Large intestine (tissue), 12 donors: ENCODE data around the gene SEMA4G. TPM values are rescaled to one million over a fixed set of nuclear protein-coding genes. Genes with fewer than 3 reads are reported as not detected.

Experiments
- DNase-seq, 2 donors: peaks; one replicate each; pipeline versions ENCODE4 v3.0.0 to v3.0.0-alpha.2; 2013
- H3K27ac ChIP-seq: one replicate; pipeline ENCODE4 v1.5.1; 2013; ENCODE audit warnings: low read length
- H3K27me3 ChIP-seq: 2 replicates; pipeline ENCODE4 v1.6.1; 2013; ENCODE audit warnings: low read length; ENCODE audit not compliant: control insufficient read depth, insufficient read depth
- H3K36me3 ChIP-seq: 2 replicates; pipeline ENCODE4 v1.6.1; 2013; ENCODE audit warnings: low read length; ENCODE audit not compliant: control insufficient read depth, insufficient read depth
- H3K4me1 ChIP-seq: one replicate; pipeline ENCODE4 v1.6.1; 2013; ENCODE audit warnings: low read length; ENCODE audit not compliant: control insufficient read depth, insufficient read depth
- H3K4me3 ChIP-seq: one replicate; pipeline ENCODE4 v1.5.1; 2013; ENCODE audit warnings: low read length
- H3K9me3 ChIP-seq: one replicate; pipeline ENCODE4 v1.6.1; 2013; ENCODE audit warnings: mild to moderate bottlenecking, low read depth, low read length, moderate library complexity; ENCODE audit not compliant: control insufficient read depth
- WGBS: methylation state at CpG from one replicate; pipeline ENCODE4 v1.1.5; 2013; ENCODE audit warnings: low lambda C conversion rate; ENCODE audit not compliant: insufficient coverage; 5-methylcytosine and 5-hydroxymethylcytosine counted together
- long read RNA-seq, 11 donors: transcript quantifications; one replicate each; lab custom pipeline, GENCODE V29; 2026
- polyA plus RNA-seq: library from polyadenylated mRNA; unstranded; fragments of 120-200 nt; gene quantifications from one replicate; pipeline ENCODE4 v1.2.1, GENCODE V29; 2013

SEMA4G gene, protein sequence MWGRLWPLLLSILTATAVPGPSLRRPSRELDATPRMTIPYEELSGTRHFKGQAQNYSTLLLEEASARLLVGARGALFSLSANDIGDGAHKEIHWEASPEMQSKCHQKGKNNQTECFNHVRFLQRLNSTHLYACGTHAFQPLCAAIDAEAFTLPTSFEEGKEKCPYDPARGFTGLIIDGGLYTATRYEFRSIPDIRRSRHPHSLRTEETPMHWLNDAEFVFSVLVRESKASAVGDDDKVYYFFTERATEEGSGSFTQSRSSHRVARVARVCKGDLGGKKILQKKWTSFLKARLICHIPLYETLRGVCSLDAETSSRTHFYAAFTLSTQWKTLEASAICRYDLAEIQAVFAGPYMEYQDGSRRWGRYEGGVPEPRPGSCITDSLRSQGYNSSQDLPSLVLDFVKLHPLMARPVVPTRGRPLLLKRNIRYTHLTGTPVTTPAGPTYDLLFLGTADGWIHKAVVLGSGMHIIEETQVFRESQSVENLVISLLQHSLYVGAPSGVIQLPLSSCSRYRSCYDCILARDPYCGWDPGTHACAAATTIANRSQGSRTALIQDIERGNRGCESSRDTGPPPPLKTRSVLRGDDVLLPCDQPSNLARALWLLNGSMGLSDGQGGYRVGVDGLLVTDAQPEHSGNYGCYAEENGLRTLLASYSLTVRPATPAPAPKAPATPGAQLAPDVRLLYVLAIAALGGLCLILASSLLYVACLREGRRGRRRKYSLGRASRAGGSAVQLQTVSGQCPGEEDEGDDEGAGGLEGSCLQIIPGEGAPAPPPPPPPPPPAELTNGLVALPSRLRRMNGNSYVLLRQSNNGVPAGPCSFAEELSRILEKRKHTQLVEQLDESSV
- polyA plus RNA-seq = 121 TPM
- long read RNA-seq, donor 1, full-length matches to known transcripts = 4 of 61 reads
- long read RNA-seq, donor 1, partial matches to known transcripts = 50 of 61 reads
- long read RNA-seq, donor 1, other reads (novel, unspliced or antisense) = 7 of 61 reads
- long read RNA-seq, donor 2, transcript SEMA4G-212 (2 exons, 1,171 nt) = major isoform, 5 of 22 reads
- long read RNA-seq, donor 2, partial matches to known transcripts = 14 of 22 reads
- long read RNA-seq, donor 2, other reads (novel, unspliced or antisense) = 0 of 22 reads
- long read RNA-seq, donor 3 = 0 reads
- long read RNA-seq, donor 4, partial matches to known transcripts = 11 of 13 reads
- long read RNA-seq, donor 4, other reads (novel, unspliced or antisense) = 0 of 13 reads
- long read RNA-seq, donor 5, transcript SEMA4G-212 (2 exons, 1,171 nt) = major isoform, 5 of 7 reads
- long read RNA-seq, donor 5, partial matches to known transcripts = 0 of 7 reads
- long read RNA-seq, donor 5, other reads (novel, unspliced or antisense) = 0 of 7 reads
- long read RNA-seq, donor 6, full-length matches to known transcripts = 16 of 35 reads
- long read RNA-seq, donor 6, partial matches to known transcripts = 19 of 35 reads
- long read RNA-seq, donor 6, other reads (novel, unspliced or antisense) = 0 of 35 reads
- long read RNA-seq, donor 7, partial matches to known transcripts = 12 of 14 reads
- long read RNA-seq, donor 7, other reads (novel, unspliced or antisense) = 0 of 14 reads
- long read RNA-seq, donor 8, transcript SEMA4G-212 (2 exons, 1,171 nt) = major isoform, 7 of 17 reads
- long read RNA-seq, donor 8, partial matches to known transcripts = 9 of 17 reads
- long read RNA-seq, donor 8, other reads (novel, unspliced or antisense) = 0 of 17 reads
- long read RNA-seq, donor 9, full-length matches to known transcripts = 11 of 162 reads
- long read RNA-seq, donor 9, partial matches to known transcripts = 102 of 162 reads
- long read RNA-seq, donor 9, other reads (novel, unspliced or antisense) = 49 of 162 reads
- long read RNA-seq, donor 10, transcript SEMA4G-212 (2 exons, 1,171 nt) = major isoform, 5 of 146 reads
- long read RNA-seq, donor 10, partial matches to known transcripts = 123 of 146 reads
- long read RNA-seq, donor 10, other reads (novel, unspliced or antisense) = 15 of 146 reads
- long read RNA-seq, donor 11, full-length matches to known transcripts = 4 of 4 reads
- long read RNA-seq, donor 11, partial matches to known transcripts = 0 of 4 reads
- long read RNA-seq, donor 11, other reads (novel, unspliced or antisense) = 0 of 4 reads

DNA sequence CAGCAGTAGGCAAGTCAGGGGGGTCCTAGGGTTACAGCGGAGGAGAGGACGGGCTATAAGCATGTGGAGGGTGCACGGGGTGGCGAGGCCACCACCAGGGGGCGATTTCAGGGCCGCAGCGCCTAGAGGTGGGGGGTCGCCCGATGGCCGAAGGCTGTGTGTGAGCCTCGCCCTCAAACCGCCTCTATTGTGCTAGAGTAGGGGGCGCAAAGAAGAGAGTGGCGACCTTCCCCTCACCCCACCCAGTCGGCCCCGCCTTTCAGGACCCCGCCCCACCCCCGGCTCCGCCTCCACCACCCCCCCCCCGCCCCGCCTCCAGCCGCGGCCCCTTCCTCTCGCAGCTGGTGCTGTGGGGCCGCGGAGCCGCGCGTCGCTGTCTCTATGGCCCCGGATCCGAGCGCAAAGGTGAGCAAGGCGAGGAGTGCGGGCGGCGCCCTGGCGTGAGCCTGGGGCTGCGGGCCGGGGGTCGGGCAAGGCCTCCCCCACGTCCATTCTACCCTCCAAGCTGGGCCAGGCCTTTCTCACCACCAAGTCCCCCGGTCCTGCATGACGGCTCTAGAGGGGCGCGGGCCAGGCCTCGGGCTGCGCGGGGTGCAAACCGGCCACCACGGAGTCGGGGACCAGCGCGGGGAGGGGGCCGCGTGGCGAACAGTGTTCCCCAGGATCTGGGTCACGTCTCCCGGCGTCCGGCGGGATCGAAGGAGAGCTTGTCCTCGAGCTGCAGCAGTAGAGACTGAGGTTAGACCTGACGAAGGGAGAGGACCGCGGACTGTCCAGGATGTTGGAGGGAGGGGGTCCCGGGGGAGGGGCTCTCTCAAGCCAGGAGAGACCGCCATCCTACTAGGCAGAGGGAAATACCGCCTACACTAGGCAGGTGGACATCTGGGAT, at the start of gene SEMA4G:
Gene SEMA4G (plus strand): TSS at position 318 of the 889 bp plus-strand sequence. CDS start 3,409 bp downstream, outside the sequence.
- no peaks in the 10 kb centered on the region for H3K27me3 ChIP-seq
- no CpG with 5 or more reads among the region's 70 CpGs for WGBS
- H3K27ac ChIP-seq = peak within 1 kb of the TSS; percentile 94
- DNase-seq = peak; percentile 34 to 66
- H3K4me3 ChIP-seq = peak within 1 kb of the TSS; percentile 88
- peaks cover 30% of the 10 kb centered on the region for H3K4me1 ChIP-seq
- no peaks in the 10 kb centered on the region for H3K9me3 ChIP-seq
- peaks cover 30% of the 10 kb centered on the region for H3K36me3 ChIP-seq

DNA sequence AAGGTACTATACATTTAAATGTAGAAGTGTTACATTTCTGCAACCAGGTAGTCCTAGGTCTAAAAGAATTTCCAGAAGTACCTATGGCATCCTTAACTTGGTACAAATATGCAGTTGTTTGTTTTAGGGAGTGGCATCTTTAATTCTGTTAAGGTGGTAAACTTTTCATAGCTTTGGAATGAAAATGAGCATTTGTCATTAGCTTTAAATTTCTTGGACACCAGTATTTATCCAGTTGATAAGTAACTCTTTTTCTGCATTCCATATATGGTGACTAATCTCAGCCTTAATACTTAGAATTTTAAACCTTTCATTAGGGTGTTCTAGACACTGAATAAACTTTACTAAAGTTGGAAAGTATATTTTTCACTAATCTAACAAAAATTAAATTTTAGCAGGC, 45.7 kb upstream of the SEMA4G start:
- Histone ChIP-seq H3K27me3 (no peaks in the 10 kb centered on the region), H3K4me1 (no peaks in the 10 kb centered on the region), H3K4me3 (no peak overlapping the region), H3K36me3 (peaks cover 54% of the 10 kb centered on the region), H3K27ac (no peak overlapping the region), H3K9me3 (no peaks in the 10 kb centered on the region)
- no peak for DNase-seq

DNA sequence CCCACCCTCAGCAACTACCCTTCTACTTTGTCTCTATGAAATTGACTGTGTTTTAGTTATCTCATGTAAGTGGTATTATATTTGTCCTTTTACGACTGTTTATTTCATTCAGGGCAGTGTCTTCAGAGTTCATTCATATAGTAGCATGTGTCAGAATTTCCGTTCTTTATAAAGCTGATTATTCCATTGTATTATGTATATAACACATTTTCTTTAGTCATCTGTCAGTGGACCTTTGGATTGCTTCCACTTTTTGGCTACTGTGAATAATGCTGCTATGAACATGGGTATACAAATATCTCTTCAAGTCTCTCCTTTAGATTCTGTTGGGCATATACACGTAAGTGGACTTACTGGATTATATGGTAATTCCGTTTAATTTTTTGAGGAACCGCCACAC, 42.0 kb upstream of the SEMA4G start:
- H3K36me3 ChIP-seq = peaks cover 59% of the 10 kb centered on the region
- no peaks in the 10 kb centered on the region for H3K9me3 ChIP-seq
- no peak overlapping the region for H3K27ac ChIP-seq
- H3K4me1 ChIP-seq = no peaks in the 10 kb centered on the region
- no peaks in the 10 kb centered on the region for H3K27me3 ChIP-seq
- no peak for DNase-seq
- 100% methylated on average over 1 of the region's 5 CpGs for WGBS
- no peak overlapping the region for H3K4me3 ChIP-seq

DNA sequence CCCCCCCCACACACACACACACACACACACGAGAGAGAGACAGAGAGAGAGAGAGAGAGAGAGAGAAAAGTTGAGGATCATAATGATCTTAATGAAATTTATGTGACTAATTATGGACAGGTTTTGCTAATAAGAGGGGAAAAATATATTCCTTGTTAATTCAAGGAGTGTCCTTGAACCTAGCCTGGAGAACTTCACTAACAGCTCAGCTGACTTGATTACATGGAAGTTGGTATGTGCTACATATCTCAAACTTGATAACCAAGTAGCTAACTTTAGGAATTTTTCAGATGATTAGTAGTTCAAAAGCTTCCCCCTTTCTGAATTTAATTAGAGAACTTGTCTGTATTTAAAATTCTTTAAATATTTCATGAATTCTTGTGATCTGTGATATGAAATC, 41.3 kb upstream of the SEMA4G start:
- Histone ChIP-seq H3K9me3 (no peaks in the 10 kb centered on the region), H3K4me1 (no peaks in the 10 kb centered on the region), H3K27me3 (no peaks in the 10 kb centered on the region), H3K27ac (no peak overlapping the region), H3K4me3 (no peak overlapping the region), H3K36me3 (peaks cover 63% of the 10 kb centered on the region)
- no CpG with 5 or more reads among the region's 1 CpG for WGBS
- DNase-seq = no peak

DNA sequence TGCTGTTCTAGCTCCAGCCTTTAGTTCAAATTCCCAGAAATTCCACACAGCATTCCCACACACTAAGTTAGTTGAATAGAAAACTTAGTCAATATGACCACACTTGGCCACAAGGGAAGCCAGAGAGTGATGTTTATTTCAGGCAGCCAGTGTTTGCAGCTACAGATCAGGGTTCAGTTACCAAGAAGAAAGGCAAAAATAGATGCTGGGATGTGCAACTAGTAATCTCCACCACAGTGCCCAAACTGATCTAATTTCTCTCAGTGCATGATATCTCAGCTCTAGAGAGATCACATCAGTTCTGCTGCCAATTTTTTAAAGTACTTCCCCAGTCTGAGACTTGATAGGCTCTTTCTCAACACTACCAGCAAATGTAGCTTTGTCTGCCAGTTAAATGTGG, 38.9 kb upstream of the SEMA4G start:
- H3K27me3 ChIP-seq = no peaks in the 10 kb centered on the region
- DNase-seq = no peak
- no peak overlapping the region for H3K27ac ChIP-seq
- no peak overlapping the region for H3K4me3 ChIP-seq
- H3K9me3 ChIP-seq = no peaks in the 10 kb centered on the region
- H3K36me3 ChIP-seq = peaks cover 60% of the 10 kb centered on the region
- H3K4me1 ChIP-seq = no peaks in the 10 kb centered on the region

DNA sequence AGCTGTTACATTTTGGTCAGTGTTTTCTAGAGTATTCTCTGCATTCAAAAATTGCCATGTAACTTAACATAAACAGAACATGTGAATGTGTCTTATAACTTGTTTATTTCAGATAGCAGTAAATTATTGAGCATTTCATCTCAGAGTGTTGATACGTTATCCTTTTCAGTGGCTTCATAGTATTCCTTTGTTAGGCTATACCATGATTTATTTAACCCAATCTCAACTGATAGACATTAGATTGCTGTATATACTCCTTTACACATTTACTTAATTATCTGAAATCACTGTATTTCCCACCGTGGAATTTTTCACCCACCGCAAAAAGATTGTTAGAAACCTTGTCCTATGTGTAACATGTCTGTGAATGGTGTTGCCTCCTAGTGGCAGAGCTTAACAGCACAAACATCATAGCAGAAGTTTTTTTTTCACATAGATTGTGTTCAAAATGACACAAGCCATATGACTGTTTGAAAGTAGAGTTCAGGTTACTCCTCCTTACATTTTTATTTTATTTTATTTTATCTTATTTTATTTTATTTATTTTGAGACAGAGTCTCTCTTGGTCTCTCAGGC, 35.1 kb upstream of the SEMA4G start:
- H3K27ac ChIP-seq = no peak overlapping the region
- H3K4me1 ChIP-seq = no peaks in the 10 kb centered on the region
- no peaks in the 10 kb centered on the region for H3K9me3 ChIP-seq
- 95% methylated on average over 3 of the region's 3 CpGs for WGBS
- no peak for DNase-seq
- no peaks in the 10 kb centered on the region for H3K27me3 ChIP-seq
- H3K4me3 ChIP-seq = no peak overlapping the region
- H3K36me3 ChIP-seq = peaks cover 62% of the 10 kb centered on the region

- H3K4me1 ChIP-seq = no peaks in the 10 kb centered on the region
- H3K4me3 ChIP-seq = no peak overlapping the region
- H3K36me3 ChIP-seq = peaks cover 57% of the 10 kb centered on the region
- no peak overlapping the region for H3K27ac ChIP-seq
- DNase-seq = no peak
- no peaks in the 10 kb centered on the region for H3K27me3 ChIP-seq
- H3K9me3 ChIP-seq = no peaks in the 10 kb centered on the region
Observed at GRCh38 chr10:100939763-100940344, 29.4 kb upstream of the SEMA4G start.

- H3K36me3 ChIP-seq = peaks cover 60% of the 10 kb centered on the region
Observed at GRCh38 chr10:100942229-100942628, 27.1 kb upstream of the SEMA4G start.

More at GRCh38 chr10:100942229-100942628, 27.1 kb upstream of the SEMA4G start:
- H3K27ac ChIP-seq = no peak overlapping the region
- no peaks in the 10 kb centered on the region for H3K4me1 ChIP-seq
- WGBS = no CpG with 5 or more reads among the region's 3 CpGs
- H3K4me3 ChIP-seq = no peak overlapping the region
- no peaks in the 10 kb centered on the region for H3K27me3 ChIP-seq
- DNase-seq = no peak
- H3K9me3 ChIP-seq = no peaks in the 10 kb centered on the region
